ENCODE measurements around the gene PIPOX. TPM values are rescaled to one million over a fixed set of nuclear protein-coding genes. Genes with fewer than 3 reads are reported as not detected.

PIPOX gene
- total RNA-seq, 2 experiments from 2014 or later = 1.6 to 2.2 TPM

GRCh38 chr17:29045026-29045425, 2.1 kb downstream of the PIPOX start:
- no peak for ATAC-seq
- peaks cover 21% of the 10 kb centered on the region for H3K27me3 Mint-ChIP-seq
- no peak for DNase-seq
- H3K4me1 Mint-ChIP-seq = peaks cover 14% of the 10 kb centered on the region
- CTCF ChIA-PET = no interaction called here
- H3K27ac Mint-ChIP-seq = no peak overlapping the region
- no peak overlapping the region for H3K4me3 Mint-ChIP-seq
- H3K9me3 Mint-ChIP-seq (ENCODE audit: low read depth) = no peaks in the 10 kb centered on the region
- H3K36me3 Mint-ChIP-seq = no peaks in the 10 kb centered on the region

- DNase-seq (no peak), ATAC-seq (no peak)
- Mint-ChIP-seq H3K27me3 (peaks cover 21% of the 10 kb centered on the region), H3K9me3 (ENCODE audit: low read depth) (no peaks in the 10 kb centered on the region), H3K4me1 (peaks cover 14% of the 10 kb centered on the region), H3K27ac (no peak overlapping the region), H3K36me3 (no peaks in the 10 kb centered on the region), H3K4me3 (no peak overlapping the region)
- CTCF ChIA-PET = no interaction called here
These were observed 3.0 kb downstream of the PIPOX start for GRCh38 chr17:29045734-29046472.

- H3K4me3 Mint-ChIP-seq = no peak overlapping the region
- CTCF ChIA-PET = interaction anchor here (2.6 kb wide), 1 partner anchor 81 kb away, joined by 10 read pairs; no protein-coding TSS in a partner anchor
These were observed 3.5 kb downstream of the PIPOX start for GRCh38 chr17:29046473-29046839.

GRCh38 chr17:29048440-29049368, 5.8 kb downstream of the PIPOX start:
- H3K9me3 Mint-ChIP-seq (ENCODE audit: low read depth) = no peaks in the 10 kb centered on the region
- CTCF ChIA-PET = interaction anchor here (2.6 kb wide), 1 partner anchor 83 kb away, joined by 10 read pairs; no protein-coding TSS in a partner anchor
- no peak for DNase-seq
- no peak for ATAC-seq
- peaks cover 4% of the 10 kb centered on the region for H3K4me1 Mint-ChIP-seq
- H3K27ac Mint-ChIP-seq = no peak overlapping the region
- H3K36me3 Mint-ChIP-seq = no peaks in the 10 kb centered on the region
- peaks cover 21% of the 10 kb centered on the region for H3K27me3 Mint-ChIP-seq
- H3K4me3 Mint-ChIP-seq = no peak overlapping the region

More at GRCh38 chr17:29046473-29046839, 3.5 kb downstream of the PIPOX start:
- H3K4me1 Mint-ChIP-seq = peaks cover 14% of the 10 kb centered on the region
- H3K27ac Mint-ChIP-seq = no peak overlapping the region
- H3K9me3 Mint-ChIP-seq (ENCODE audit: low read depth) = no peaks in the 10 kb centered on the region
- ATAC-seq (no peak), DNase-seq (no peak)
- peaks cover 21% of the 10 kb centered on the region for H3K27me3 Mint-ChIP-seq
- no peaks in the 10 kb centered on the region for H3K36me3 Mint-ChIP-seq

- no peaks in the 10 kb centered on the region for H3K9me3 Mint-ChIP-seq (ENCODE audit: low read depth)
- no peak overlapping the region for H3K4me3 Mint-ChIP-seq
- DNase-seq = no peak
- peaks cover 4% of the 10 kb centered on the region for H3K4me1 Mint-ChIP-seq
- peaks cover 21% of the 10 kb centered on the region for H3K27me3 Mint-ChIP-seq
- no peaks in the 10 kb centered on the region for H3K36me3 Mint-ChIP-seq
- CTCF ChIA-PET = no interaction called here
- ATAC-seq = no peak
- no peak overlapping the region for H3K27ac Mint-ChIP-seq
These were observed 6.7 kb downstream of the PIPOX start for GRCh38 chr17:29049541-29050145.

GRCh38 chr17:29050176-29050575, 7.2 kb downstream of the PIPOX start:
- no peak for DNase-seq
- Mint-ChIP-seq H3K9me3 (ENCODE audit: low read depth) (no peaks in the 10 kb centered on the region), H3K36me3 (no peaks in the 10 kb centered on the region), H3K4me1 (peaks cover 4% of the 10 kb centered on the region), H3K27me3 (peaks cover 21% of the 10 kb centered on the region), H3K4me3 (no peak overlapping the region), H3K27ac (no peak overlapping the region)
- CTCF ChIA-PET = interaction anchor here (1.2 kb wide), 1 partner anchor 84 kb away, joined by 3 read pairs; no protein-coding TSS in a partner anchor
- ATAC-seq = no peak

- no peak overlapping the region for H3K4me3 Mint-ChIP-seq
- peaks cover 21% of the 10 kb centered on the region for H3K27me3 Mint-ChIP-seq
- no peaks in the 10 kb centered on the region for H3K36me3 Mint-ChIP-seq
- CTCF ChIA-PET = interaction anchor here (1.2 kb wide), 1 partner anchor 85 kb away, joined by 3 read pairs; no protein-coding TSS in a partner anchor
- H3K9me3 Mint-ChIP-seq (ENCODE audit: low read depth) = no peaks in the 10 kb centered on the region
- no peak overlapping the region for H3K27ac Mint-ChIP-seq
- DNase-seq (no peak), ATAC-seq (no peak)
- peaks cover 4% of the 10 kb centered on the region for H3K4me1 Mint-ChIP-seq
These were observed 8.3 kb downstream of the PIPOX start for GRCh38 chr17:29051194-29051593.

- peaks cover 21% of the 10 kb centered on the region for H3K27me3 Mint-ChIP-seq
- no peaks in the 10 kb centered on the region for H3K36me3 Mint-ChIP-seq
- H3K27ac Mint-ChIP-seq = no peak overlapping the region
- CTCF ChIA-PET = no interaction called here
- ATAC-seq = no peak
- no peak for DNase-seq
- H3K9me3 Mint-ChIP-seq (ENCODE audit: low read depth) = no peaks in the 10 kb centered on the region
- H3K4me3 Mint-ChIP-seq = no peak overlapping the region
- peaks cover 4% of the 10 kb centered on the region for H3K4me1 Mint-ChIP-seq
These were observed 8.8 kb downstream of the PIPOX start for GRCh38 chr17:29051731-29052130.

GRCh38 chr17:29054835-29055234, 11.9 kb downstream of the PIPOX start:
- Mint-ChIP-seq H3K4me3 (no peak overlapping the region), H3K9me3 (ENCODE audit: low read depth) (no peaks in the 10 kb centered on the region), H3K27me3 (peaks cover 2% of the 10 kb centered on the region), H3K27ac (no peak overlapping the region), H3K36me3 (no peaks in the 10 kb centered on the region), H3K4me1 (no peaks in the 10 kb centered on the region)
- CTCF ChIA-PET = interaction anchor here (1.0 kb wide), 1 partner anchor 89 kb away, joined by 4 read pairs; no protein-coding TSS in a partner anchor
- DNase-seq (no peak), ATAC-seq (no peak)

- no peak for DNase-seq
- no peaks in the 10 kb centered on the region for H3K27me3 Mint-ChIP-seq
- H3K9me3 Mint-ChIP-seq (ENCODE audit: low read depth) = no peaks in the 10 kb centered on the region
- no peak for ATAC-seq
- no peaks in the 10 kb centered on the region for H3K36me3 Mint-ChIP-seq
- CTCF ChIA-PET = interaction anchor here (1.0 kb wide), 1 partner anchor 92 kb away, joined by 3 read pairs; no protein-coding TSS in a partner anchor
- H3K4me3 Mint-ChIP-seq = no peak overlapping the region
- H3K4me1 Mint-ChIP-seq = no peaks in the 10 kb centered on the region
- H3K27ac Mint-ChIP-seq = no peak overlapping the region
These were observed 14.4 kb downstream of the PIPOX start for GRCh38 chr17:29057361-29057760.

- CTCF ChIA-PET = no interaction called here
These were observed 15.4 kb downstream of the PIPOX start for GRCh38 chr17:29058391-29058790.

GRCh38 chr17:29059281-29059680, 16.3 kb downstream of the PIPOX start:
- ATAC-seq (no peak), DNase-seq (no peak)
- Mint-ChIP-seq H3K4me1 (no peaks in the 10 kb centered on the region), H3K4me3 (no peak overlapping the region), H3K27me3 (no peaks in the 10 kb centered on the region), H3K36me3 (no peaks in the 10 kb centered on the region), H3K9me3 (ENCODE audit: low read depth) (no peaks in the 10 kb centered on the region), H3K27ac (no peak overlapping the region)
- CTCF ChIA-PET = interaction anchor here (0.7 kb wide), 1 partner anchor 1086 kb away, joined by 6 read pairs; no protein-coding TSS in a partner anchor

More at GRCh38 chr17:29058391-29058790, 15.4 kb downstream of the PIPOX start:
- H3K27me3 Mint-ChIP-seq = no peaks in the 10 kb centered on the region
- no peak overlapping the region for H3K27ac Mint-ChIP-seq
- H3K9me3 Mint-ChIP-seq (ENCODE audit: low read depth) = no peaks in the 10 kb centered on the region
- DNase-seq (no peak), ATAC-seq (no peak)
- no peaks in the 10 kb centered on the region for H3K4me1 Mint-ChIP-seq
- no peak overlapping the region for H3K4me3 Mint-ChIP-seq
- H3K36me3 Mint-ChIP-seq = no peaks in the 10 kb centered on the region

GRCh38 chr17:29060475-29060874, 17.5 kb downstream of the PIPOX start:
- no peak overlapping the region for H3K4me3 Mint-ChIP-seq
- ATAC-seq = no peak

More at GRCh38 chr17:29060475-29060874, 17.5 kb downstream of the PIPOX start:
- H3K27ac Mint-ChIP-seq = no peak overlapping the region
- no peaks in the 10 kb centered on the region for H3K4me1 Mint-ChIP-seq
- no peaks in the 10 kb centered on the region for H3K27me3 Mint-ChIP-seq
- H3K36me3 Mint-ChIP-seq = no peaks in the 10 kb centered on the region
- no peak for DNase-seq
- H3K9me3 Mint-ChIP-seq (ENCODE audit: low read depth) = no peaks in the 10 kb centered on the region
- CTCF ChIA-PET = no interaction called here

Data from activated CD8-positive, alpha-beta memory T cell treated with anti-CD3 and anti-CD28 coated beads, Interleukin-2, amount 10 ng/mL, durations not matched to agents 7 days and 5 days (primary cell).